Fibroblast of lung (primary cell): ENCODE data around the gene PARVG. TPM values are rescaled to one million over a fixed set of nuclear protein-coding genes. Genes with fewer than 3 reads are reported as not detected.
"Not testable (repeated sequence)": the region's sequence is repeated elsewhere in the genome, so short reads cannot be mapped to it uniquely, and the experiment has no call there.

Experiments used
- DNase-seq, 2 donors: peaks; one replicate each; pipeline versions ENCODE4 v3.0.0 to v3.0.0-alpha.2; 2010; ENCODE audit warnings: low read depth in 2 of 2
- H2AFZ ChIP-seq: 2 replicates; pipeline ENCODE4 v1.5.1; 2012; ENCODE audit warnings: low read length, control low read depth, inconsistent platforms
- H3K27ac ChIP-seq: 2 replicates; pipeline ENCODE4 v1.5.1; 2011; ENCODE audit warnings: low read length, control low read depth; ENCODE audit not compliant: insufficient read depth
- H3K27me3 ChIP-seq: 2 replicates; pipeline ENCODE4 v1.5.1; 2011; ENCODE audit warnings: mild to moderate bottlenecking, low read length; ENCODE audit not compliant: control insufficient read depth, insufficient read depth
- H3K36me3 ChIP-seq: 2 replicates; pipeline ENCODE4 v1.5.1; 2011; ENCODE audit warnings: low read length; ENCODE audit not compliant: control insufficient read depth, insufficient read depth
- H3K4me1 ChIP-seq: 2 replicates; pipeline ENCODE4 v1.5.1; 2011; ENCODE audit warnings: low read length; ENCODE audit not compliant: control insufficient read depth, insufficient read depth; ENCODE audit errors: extremely low read depth
- H3K4me2 ChIP-seq: 2 replicates; pipeline ENCODE4 v1.5.1; 2011; ENCODE audit warnings: low read length, control low read depth; ENCODE audit not compliant: insufficient read depth; ENCODE audit errors: extremely low read depth
- H3K4me3 ChIP-seq, 4 experiments: fragments of 200-600 bp in 1 of 4; sonication (generic) in 1 of 4; replicated peaks in 1 of 4; 2 replicates each; pipeline ENCODE4 v1.5.1; 2011 to 2016; ENCODE audit warnings: low read length in 4 of 4, low read depth in 3 of 4, mild to moderate bottlenecking in 3 of 4, control low read depth in 2 of 4, inconsistent platforms in 1 of 4, mixed read lengths in 1 of 4; ENCODE audit not compliant: insufficient read depth in 1 of 4; ENCODE audit errors: control extremely low read depth in 1 of 4
- H3K79me2 ChIP-seq: 2 replicates; pipeline ENCODE4 v1.5.1; 2012; ENCODE audit warnings: mild to moderate bottlenecking, low read length, inconsistent platforms; ENCODE audit not compliant: control insufficient read depth, insufficient read depth
- H3K9ac ChIP-seq: 2 replicates; pipeline ENCODE4 v1.5.1; 2011; ENCODE audit warnings: mild to moderate bottlenecking, low read length, control low read depth; ENCODE audit not compliant: insufficient read depth
- H3K9me3 ChIP-seq: 2 replicates; pipeline ENCODE4 v1.5.1; 2012; ENCODE audit warnings: low read depth, low read length; ENCODE audit not compliant: control insufficient read depth, insufficient read depth
- H4K20me1 ChIP-seq: 2 replicates; pipeline ENCODE4 v1.5.1; 2011; ENCODE audit warnings: low read length; ENCODE audit not compliant: control insufficient read depth, insufficient read depth; ENCODE audit errors: extremely low read depth
- CTCF ChIP-seq, 2 donors: IDR thresholded peaks in 1 of 2; conservative IDR thresholded peaks in 1 of 2; 1 replicate in 1 of 2; 2 replicates in 1 of 2; pipeline ENCODE4 v1.5.1; 2011 to 2012; ENCODE audit warnings: low read length in 2 of 2, control low read depth in 1 of 2, inconsistent platforms in 1 of 2, low read depth in 1 of 2, mild to moderate bottlenecking in 1 of 2
- EZH2 ChIP-seq: IDR thresholded peaks from 2 replicates; pipeline ENCODE4 v1.5.1; 2012; ENCODE audit warnings: low read length, control low read depth, mild to moderate bottlenecking; ENCODE audit errors: missing control alignments
- polyA plus RNA-seq, 2 donors: library from polyadenylated mRNA; depleted of rRNA in 1 of 2; stranded (reverse) in 1 of 2; unstranded in 1 of 2; fragments of >200 nt; gene quantifications; 2 replicates each; pipeline ENCODE4 v1.2.1, GENCODE V29; 2011 to 2012; ENCODE audit warnings: missing spikeins in 1 of 2
- total RNA-seq: library from RNA; depleted of rRNA; stranded (reverse); fragments of >200 nt; gene quantifications from 2 replicates; pipeline ENCODE4 v1.2.1, GENCODE V29; 2014

The PARVG gene
- total and polyA plus RNA-seq, 2 donors (not counting 1 experiment from before 2014, with no cell fraction given): not detected

DNA sequence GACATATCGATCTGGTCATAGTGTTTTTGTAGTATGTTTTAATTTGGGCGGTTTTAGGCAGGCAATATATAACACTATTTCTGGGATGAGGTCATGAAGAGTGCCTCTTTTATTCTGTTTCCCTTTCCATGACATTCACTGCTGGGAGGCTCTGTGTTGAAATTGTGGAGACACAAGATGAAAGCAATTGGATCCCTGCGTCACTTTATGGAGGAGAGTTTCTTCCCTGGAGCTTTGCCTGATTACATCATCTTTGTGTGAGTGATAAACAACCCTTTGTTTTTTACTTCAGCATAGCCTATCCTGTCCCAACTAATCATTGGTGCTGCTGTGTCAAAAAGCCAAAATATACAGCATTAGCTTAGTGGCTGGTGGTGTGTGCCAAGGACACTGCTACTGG is 48.6 kb downstream of the PARVG start:
- no peaks in the 10 kb centered on the region for H4K20me1 ChIP-seq
- no peak for DNase-seq
- H3K79me2 ChIP-seq: no peaks in the 10 kb centered on the region
- H3K4me2 ChIP-seq: no peak overlapping the region
- H3K4me1 ChIP-seq: no peaks in the 10 kb centered on the region
- no peaks in the 10 kb centered on the region for H3K36me3 ChIP-seq
- H2AFZ ChIP-seq: no peak overlapping the region
- peaks cover 2% of the 10 kb centered on the region for H3K27me3 ChIP-seq
- H3K9ac ChIP-seq: no peak overlapping the region
- H3K9me3 ChIP-seq: no peaks in the 10 kb centered on the region
- H3K27ac ChIP-seq: no peak overlapping the region
- TF ChIP-seq EZH2: no peak
- TF ChIP-seq CTCF (conservative IDR thresholded peaks at IDR 0.05 in 1 of 2, IDR thresholded peaks at IDR 0.05 in 1 of 2; ENCODE audit: low read depth in 1 of 2, low read length in 2 of 2): no peak
- no peak overlapping the region for H3K4me3 ChIP-seq

- no peak for DNase-seq
- Histone ChIP-seq H2AFZ (no peak overlapping the region), H3K27ac (no peak overlapping the region), H3K79me2 (no peaks in the 10 kb centered on the region), H3K36me3 (no peaks in the 10 kb centered on the region), H3K9me3 (no peaks in the 10 kb centered on the region), H3K4me3 (no peak overlapping the region), H3K9ac (no peak overlapping the region), H4K20me1 (no peaks in the 10 kb centered on the region), H3K4me1 (no peaks in the 10 kb centered on the region), H3K4me2 (no peak overlapping the region), H3K27me3 (peaks cover 2% of the 10 kb centered on the region)
- TF ChIP-seq CTCF (conservative IDR thresholded peaks at IDR 0.05 in 1 of 2, IDR thresholded peaks at IDR 0.05 in 1 of 2; ENCODE audit: low read depth in 1 of 2, low read length in 2 of 2) (no peak), EZH2 (no peak)
Measured at GRCh38 chr22:44229809-44230208, 49.1 kb downstream of the PARVG start.

- Histone ChIP-seq H3K9me3 (no peaks in the 10 kb centered on the region), H2AFZ (no peak overlapping the region), H3K27me3 (no peaks in the 10 kb centered on the region), H3K9ac (no peak overlapping the region), H3K27ac (no peak overlapping the region), H4K20me1 (no peaks in the 10 kb centered on the region), H3K4me2 (no peak overlapping the region), H3K79me2 (no peaks in the 10 kb centered on the region), H3K36me3 (no peaks in the 10 kb centered on the region), H3K4me1 (no peaks in the 10 kb centered on the region), H3K4me3 (no peak overlapping the region)
- no peak for TF ChIP-seq CTCF (conservative IDR thresholded peaks at IDR 0.05 in 1 of 2, IDR thresholded peaks at IDR 0.05 in 1 of 2; ENCODE audit: low read depth in 1 of 2, low read length in 2 of 2)
- no peak for TF ChIP-seq EZH2
- DNase-seq: no peak
Measured at GRCh38 chr22:44231233-44231632, 50.5 kb downstream of the PARVG start.

GRCh38 chr22:44234372-44234771 is 53.6 kb downstream of the PARVG start:
- H3K9ac ChIP-seq, H3K9me3 ChIP-seq, H3K36me3 ChIP-seq, H3K27me3 ChIP-seq, H3K4me3 ChIP-seq, H4K20me1 ChIP-seq, H2AFZ ChIP-seq, H3K27ac ChIP-seq, DNase-seq, H3K4me1 ChIP-seq, H3K79me2 ChIP-seq, H3K4me2 ChIP-seq: not testable (repeated sequence)
